IMR-90 (cell line): ENCODE data around the gene ATP5PD. TPM values are rescaled to one million over a fixed set of nuclear protein-coding genes. Genes with fewer than 3 reads are reported as not detected.

Experiments used
- CTCF ChIP-seq: conservative IDR thresholded peaks from 2 replicates; pipeline ENCODE4 v1.5.1; 2012; ENCODE audit warnings: mild to moderate bottlenecking, low read depth, low read length, improper control_type of control experiment
- polyA plus RNA-seq, 3 experiments: library from polyadenylated mRNA; depleted of rRNA; stranded (reverse); fragments of >200 nt; gene quantifications; 2 replicates each; pipeline ENCODE4 v1.2.3, GENCODE V29; 2012; ENCODE audit warnings: low replicate concordance in 1 of 3
- total RNA-seq: library from RNA; depleted of rRNA; stranded (reverse); fragments of >200 nt; gene quantifications from 2 replicates; pipeline ENCODE4 v1.2.3, GENCODE V29; 2012

The ATP5PD gene
- total and polyA plus RNA-seq, 2 of the 4 experiments (the other 2 are of a cell fraction): 373 to 425 TPM

- no peak for TF ChIP-seq CTCF
These were observed 42.0 kb upstream of the ATP5PD start (continued) for GRCh38 chr17:75088465-75089417.
